Transverse colon (tissue), 4 donors: ENCODE measurements around the gene ENDOV.

ENCODE experiments used
- CTCF ChIP-seq, 5 experiments: fragments of 200-600 bp in 3 of 5; fragments of 450-650 bp in 2 of 5; sonication (generic) in 3 of 5; IDR thresholded peaks; 1 replicate in 2 of 5; 2 replicates in 3 of 5; pipeline ENCODE4 v1.5.1; 2016 to 2017; ENCODE audit warnings: antibody characterized with exemption in 5 of 5, inconsistent platforms in 3 of 5, mild to moderate bottlenecking in 2 of 5, moderate library complexity in 1 of 5
- EP300 ChIP-seq: sonication (generic); formaldehyde crosslinking; IDR thresholded peaks from one replicate; pipeline ENCODE4 v1.6.1; 2017; ENCODE audit warnings: antibody characterized with exemption, low read depth
- POLR2A ChIP-seq: fragments of 450-650 bp; IDR thresholded peaks from one replicate; pipeline ENCODE4 v1.6.1; 2016; ENCODE audit warnings: antibody characterized with exemption, mild to moderate bottlenecking, moderate library complexity
- POLR2AphosphoS5 ChIP-seq, 3 donors: sonication (generic); formaldehyde crosslinking; IDR thresholded peaks; one replicate each; pipeline ENCODE4 v1.6.1; 2016; ENCODE audit warnings: antibody characterized with exemption in 3 of 3

DNA sequence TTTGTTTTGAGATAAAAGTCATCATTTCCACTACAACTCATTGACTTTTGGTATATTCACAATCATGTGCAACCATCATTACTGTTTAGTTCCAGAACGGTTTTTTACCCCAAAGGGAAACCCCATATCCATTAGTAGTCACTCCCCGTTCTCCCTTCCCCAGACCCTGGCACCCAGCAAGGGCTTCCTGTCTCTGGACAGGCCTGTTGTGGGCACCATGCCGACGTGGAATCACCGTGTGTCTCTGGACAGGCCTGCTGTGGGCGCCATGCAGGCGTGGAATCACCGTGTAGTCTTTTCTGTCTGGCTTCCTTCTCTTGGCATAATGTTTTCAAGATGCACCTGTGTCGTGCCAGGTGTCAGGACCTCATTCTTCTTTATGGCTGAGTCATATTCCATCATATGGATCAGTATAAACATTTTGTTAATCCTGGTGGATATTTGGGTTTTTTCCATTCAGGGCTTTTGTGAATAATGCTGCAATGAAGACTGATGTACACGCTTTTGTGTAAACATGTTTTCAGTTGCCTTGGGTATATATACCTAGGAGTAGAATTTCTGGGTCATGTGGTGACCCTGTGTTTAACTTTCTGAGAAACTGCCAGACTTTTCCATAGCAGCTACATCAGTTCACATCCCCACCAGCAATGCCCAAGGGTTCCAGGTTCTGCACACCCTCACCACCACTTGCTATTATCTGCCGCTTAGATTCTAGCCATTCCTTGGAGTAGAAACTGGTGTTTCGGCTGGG is 19.1 kb downstream of the ENDOV start:
- no peak for TF ChIP-seq CTCF (IDR thresholded peaks at IDR 0.05)
- no peak for TF ChIP-seq POLR2A
- TF ChIP-seq POLR2AphosphoS5 (IDR thresholded peaks at IDR 0.05) = no peak
- TF ChIP-seq EP300 = no peak
